Measurements from ENCODE around the gene MX1.
A peak's percentile ranks its signal among the peaks of the same experiment; 100 is the strongest.

MX1 gene

DNA sequence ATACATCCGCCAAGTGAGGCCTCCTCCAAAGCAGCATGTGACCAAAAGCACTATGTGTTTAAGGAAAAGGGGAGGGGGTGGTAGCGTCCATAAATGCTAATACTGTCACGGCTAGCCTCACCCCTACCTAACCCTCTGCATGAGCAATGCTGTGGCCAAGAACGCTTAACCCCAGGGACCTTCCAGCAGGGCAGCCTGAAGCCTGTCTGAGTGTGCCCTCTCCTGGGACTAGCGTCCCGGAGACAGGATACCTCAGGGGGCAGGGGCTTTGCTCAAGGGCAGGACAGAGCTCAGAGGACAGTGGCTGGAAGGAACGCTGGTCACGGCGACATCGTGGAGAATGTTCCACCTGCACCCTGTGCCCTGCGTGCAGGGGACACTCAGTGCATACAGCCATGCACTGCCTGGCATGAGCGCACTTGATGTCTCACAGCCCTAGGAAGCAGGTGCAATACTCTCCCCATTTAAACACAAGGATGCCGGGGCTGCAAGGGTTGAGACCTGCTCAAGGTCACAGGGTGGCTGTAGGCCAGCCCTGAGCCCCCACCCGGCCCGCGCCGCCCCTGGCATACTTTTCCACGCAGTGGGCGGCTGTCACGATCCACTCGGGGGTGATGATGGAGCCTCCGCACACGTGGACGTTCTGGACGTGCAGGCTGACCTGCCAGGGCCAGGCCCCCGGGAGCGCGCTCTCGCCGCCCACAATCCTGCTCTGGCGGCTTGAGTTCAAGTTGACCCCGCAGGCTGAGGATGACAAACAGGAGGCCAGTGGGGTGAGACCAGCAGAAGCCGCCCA, 46.9 kb downstream of the MX1 start:
- H3K36me3 ChIP-seq (ENCODE audit: control insufficient read depth in 1 of 2, insufficient read depth in 2 of 2, low read length in 2 of 2) = peaks cover 47 to 74% of the 10 kb centered on the region in 2 donors
- no peak overlapping the region for H3K27ac ChIP-seq (ENCODE audit: low read depth, low read length)
- no peak overlapping the region for H3K9ac ChIP-seq (ENCODE audit: low read depth in 1 of 2, low read length in 2 of 2)
- H3K9me3 ChIP-seq (ENCODE audit: control insufficient read depth in 1 of 2, low read length in 2 of 2) = no peaks in the 10 kb centered on the region
- peaks cover 7 to 9% of the 10 kb centered on the region in 2 donors for H3K4me1 ChIP-seq (ENCODE audit: control insufficient read depth in 1 of 2, insufficient read depth in 2 of 2, low read length in 2 of 2)
- H3K4me3 ChIP-seq (ENCODE audit: low read depth in 1 of 2, low read length in 2 of 2) = no peak overlapping the region
- peaks cover 0 to 6% of the 10 kb centered on the region in 2 donors for H3K27me3 ChIP-seq (ENCODE audit: control insufficient read depth in 1 of 2, insufficient read depth in 2 of 2, low read length in 2 of 2)

DNA sequence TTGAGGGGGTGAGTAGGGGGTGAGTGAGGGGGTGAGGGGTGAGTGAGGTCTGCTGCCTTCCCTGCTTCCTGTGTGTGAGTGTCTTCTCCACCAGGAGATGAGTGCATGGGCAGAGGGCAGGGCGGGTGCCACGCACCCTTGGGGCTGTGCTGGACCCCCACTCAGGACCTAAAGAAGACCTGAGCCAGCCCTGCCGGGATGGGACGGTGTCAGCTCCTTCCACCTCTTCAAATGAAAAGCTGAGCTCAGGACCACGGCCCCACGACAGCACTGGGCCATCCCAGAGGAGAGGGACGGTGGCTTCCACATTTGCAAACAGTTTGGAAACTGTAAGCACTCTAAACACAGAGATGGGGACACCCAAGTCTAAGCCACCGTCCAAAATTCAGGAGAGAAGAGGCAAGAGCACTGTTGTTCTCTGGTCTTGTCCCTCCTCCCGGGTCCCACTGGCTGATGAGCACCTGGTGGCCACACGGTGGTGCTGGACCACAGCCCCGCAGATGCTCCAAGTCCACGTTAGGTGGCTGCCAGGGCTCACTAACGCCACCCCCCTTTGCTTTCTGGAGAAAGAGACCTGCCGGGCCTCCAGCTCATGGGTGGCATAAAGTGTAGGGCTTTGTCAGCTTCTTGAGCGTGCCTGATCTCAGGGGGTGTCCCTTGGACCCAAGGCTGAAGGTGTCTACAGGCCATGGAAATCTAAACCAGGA, 49.8 kb downstream of the MX1 start:
- H3K27me3 ChIP-seq (ENCODE audit: control insufficient read depth in 1 of 2, insufficient read depth in 2 of 2, low read length in 2 of 2) = peaks cover 0 to 6% of the 10 kb centered on the region in 2 donors
- no peak overlapping the region for H3K27ac ChIP-seq (ENCODE audit: low read depth, low read length)
- H3K9ac ChIP-seq (ENCODE audit: low read depth in 1 of 2, low read length in 2 of 2) = no peak overlapping the region
- H3K4me1 ChIP-seq (ENCODE audit: control insufficient read depth in 1 of 2, insufficient read depth in 2 of 2, low read length in 2 of 2) = peaks cover 36 to 38% of the 10 kb centered on the region in 2 donors
- H3K9me3 ChIP-seq (ENCODE audit: control insufficient read depth in 1 of 2, low read length in 2 of 2) = no peaks in the 10 kb centered on the region
- no peak overlapping the region for H3K4me3 ChIP-seq (ENCODE audit: low read depth in 1 of 2, low read length in 2 of 2)
- peaks cover 35 to 70% of the 10 kb centered on the region in 2 donors for H3K36me3 ChIP-seq (ENCODE audit: control insufficient read depth in 1 of 2, insufficient read depth in 2 of 2, low read length in 2 of 2)

DNA sequence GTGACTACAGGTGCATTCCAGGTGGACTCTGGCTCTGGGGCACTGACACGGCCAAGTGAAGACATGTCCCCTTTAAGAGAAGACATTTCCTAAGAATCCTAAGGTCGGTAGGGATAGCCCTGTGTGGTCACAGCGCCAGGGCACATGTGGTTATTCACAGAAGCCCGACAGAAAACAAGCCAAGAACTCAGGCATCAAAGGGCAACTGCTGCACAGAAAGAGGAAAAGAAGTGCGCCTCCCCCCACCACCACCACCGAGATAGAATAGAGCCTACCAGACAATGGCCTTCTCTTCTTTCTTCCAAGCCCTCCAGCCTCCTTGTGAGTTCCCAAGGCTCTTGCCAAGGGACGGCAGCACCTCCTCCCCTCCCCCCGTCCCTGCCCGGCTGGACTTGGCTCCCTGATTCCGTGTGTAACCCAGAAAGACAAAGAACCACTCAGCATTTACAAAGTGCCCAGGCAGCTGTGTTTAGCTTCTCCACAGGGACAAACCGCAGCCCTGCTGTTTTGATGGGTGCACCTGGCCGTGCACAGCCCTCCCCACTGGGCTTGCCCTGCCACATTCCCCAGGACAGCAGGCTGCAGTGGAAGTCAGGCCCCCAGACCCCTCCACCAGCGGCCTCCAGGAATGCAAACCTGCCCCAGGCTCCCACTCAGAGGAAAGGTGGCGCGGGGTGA, 51.7 kb downstream of the MX1 start:
- Histone ChIP-seq H3K9me3 (ENCODE audit: control insufficient read depth in 1 of 2, low read length in 2 of 2) (no peaks in the 10 kb centered on the region), H3K27ac (ENCODE audit: low read depth, low read length) (peak overlapping the region; percentile 3), H3K9ac (ENCODE audit: low read depth in 1 of 2, low read length in 2 of 2) (no peak overlapping the region), H3K4me1 (ENCODE audit: control insufficient read depth in 1 of 2, insufficient read depth in 2 of 2, low read length in 2 of 2) (peaks cover 48 to 52% of the 10 kb centered on the region in 2 donors), H3K36me3 (ENCODE audit: control insufficient read depth in 1 of 2, insufficient read depth in 2 of 2, low read length in 2 of 2) (peaks cover 19 to 64% of the 10 kb centered on the region in 2 donors), H3K4me3 (ENCODE audit: low read depth in 1 of 2, low read length in 2 of 2) (peak overlapping the region in 1 of 2 donors; percentile 0), H3K27me3 (ENCODE audit: control insufficient read depth in 1 of 2, insufficient read depth in 2 of 2, low read length in 2 of 2) (no peaks in the 10 kb centered on the region)

DNA sequence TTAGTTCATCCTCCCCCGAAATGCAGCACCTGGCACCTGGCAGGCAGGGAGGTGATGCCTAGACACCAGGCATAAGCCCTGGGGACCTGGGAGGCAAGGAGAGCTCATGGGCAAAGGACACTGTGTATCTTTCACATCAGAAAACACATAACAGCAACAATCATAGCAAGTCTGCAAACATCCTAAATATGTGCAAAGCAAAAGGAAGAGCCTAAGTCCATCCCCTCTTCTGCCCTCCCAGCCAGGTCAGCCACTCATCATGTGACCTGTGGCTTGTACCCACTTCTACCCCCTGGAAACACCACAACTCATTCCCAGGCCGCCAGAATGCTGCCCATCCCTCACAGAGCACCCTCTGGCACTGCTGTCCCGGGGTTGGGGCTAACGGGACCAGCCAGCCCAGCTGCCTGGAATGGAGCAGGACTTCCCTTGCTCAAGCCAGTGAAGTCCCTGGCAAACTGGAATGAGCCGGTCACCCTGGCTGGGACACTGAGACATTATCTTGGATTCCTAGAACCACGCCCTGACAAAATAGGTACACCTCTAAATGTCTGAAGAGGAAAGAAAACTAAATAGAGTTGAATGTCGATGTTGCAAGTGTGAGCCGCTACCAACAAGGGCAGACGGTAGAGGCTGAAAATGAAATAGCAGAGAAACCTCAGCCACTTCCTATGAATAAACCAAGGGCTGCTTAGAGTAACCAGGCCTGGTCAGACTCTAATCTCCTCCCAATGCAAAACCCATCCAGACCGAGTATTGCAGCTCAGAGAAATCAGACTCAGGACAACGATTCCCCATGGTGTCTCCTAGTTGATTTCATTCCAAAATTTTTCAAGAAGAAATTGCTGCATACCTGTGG, 52.5 kb downstream of the MX1 start:
- peak overlapping the region; percentile 3 for H3K27ac ChIP-seq (ENCODE audit: low read depth, low read length)
- H3K4me1 ChIP-seq (ENCODE audit: control insufficient read depth in 1 of 2, insufficient read depth in 2 of 2, low read length in 2 of 2) = peaks cover 51 to 56% of the 10 kb centered on the region in 2 donors
- peak overlapping the region in 1 of 2 donors; percentile 0 for H3K4me3 ChIP-seq (ENCODE audit: low read depth in 1 of 2, low read length in 2 of 2)
- H3K9ac ChIP-seq (ENCODE audit: low read depth in 1 of 2, low read length in 2 of 2) = peak overlapping the region in 1 of 2 donors; percentile 7
- H3K27me3 ChIP-seq (ENCODE audit: control insufficient read depth in 1 of 2, insufficient read depth in 2 of 2, low read length in 2 of 2) = no peaks in the 10 kb centered on the region
- no peaks in the 10 kb centered on the region for H3K9me3 ChIP-seq (ENCODE audit: control insufficient read depth in 1 of 2, low read length in 2 of 2)
- peaks cover 16 to 59% of the 10 kb centered on the region in 2 donors for H3K36me3 ChIP-seq (ENCODE audit: control insufficient read depth in 1 of 2, insufficient read depth in 2 of 2, low read length in 2 of 2)

DNA sequence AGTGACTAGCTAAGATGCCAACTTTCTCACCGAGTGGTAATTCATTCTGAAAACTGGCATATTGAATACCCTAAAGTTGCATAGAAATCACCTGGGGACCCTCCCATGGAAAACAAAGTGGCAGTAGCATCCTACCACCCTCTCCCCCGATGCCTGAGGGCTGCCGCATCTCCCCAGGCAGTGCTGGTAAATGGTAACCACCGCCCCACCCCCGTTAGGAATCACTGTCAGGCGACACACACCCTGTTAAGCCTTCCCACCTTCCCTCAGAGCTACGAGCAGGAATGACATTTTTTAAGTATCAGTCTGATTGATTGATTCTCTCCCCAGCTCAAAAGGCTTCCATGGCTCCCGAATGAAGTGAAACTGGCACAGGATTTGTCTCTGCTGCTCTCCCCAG, 53.6 kb downstream of the MX1 start:
- Histone ChIP-seq H3K27me3 (ENCODE audit: control insufficient read depth in 1 of 2, insufficient read depth in 2 of 2, low read length in 2 of 2) (no peaks in the 10 kb centered on the region), H3K4me1 (ENCODE audit: control insufficient read depth in 1 of 2, insufficient read depth in 2 of 2, low read length in 2 of 2) (peaks cover 51 to 61% of the 10 kb centered on the region in 2 donors), H3K27ac (ENCODE audit: low read depth, low read length) (peak overlapping the region; percentile 46), H3K9me3 (ENCODE audit: control insufficient read depth in 1 of 2, low read length in 2 of 2) (no peaks in the 10 kb centered on the region), H3K4me3 (ENCODE audit: low read depth in 1 of 2, low read length in 2 of 2) (no peak overlapping the region), H3K9ac (ENCODE audit: low read depth in 1 of 2, low read length in 2 of 2) (no peak overlapping the region), H3K36me3 (ENCODE audit: control insufficient read depth in 1 of 2, insufficient read depth in 2 of 2, low read length in 2 of 2) (peaks cover 24 to 66% of the 10 kb centered on the region in 2 donors)

DNA sequence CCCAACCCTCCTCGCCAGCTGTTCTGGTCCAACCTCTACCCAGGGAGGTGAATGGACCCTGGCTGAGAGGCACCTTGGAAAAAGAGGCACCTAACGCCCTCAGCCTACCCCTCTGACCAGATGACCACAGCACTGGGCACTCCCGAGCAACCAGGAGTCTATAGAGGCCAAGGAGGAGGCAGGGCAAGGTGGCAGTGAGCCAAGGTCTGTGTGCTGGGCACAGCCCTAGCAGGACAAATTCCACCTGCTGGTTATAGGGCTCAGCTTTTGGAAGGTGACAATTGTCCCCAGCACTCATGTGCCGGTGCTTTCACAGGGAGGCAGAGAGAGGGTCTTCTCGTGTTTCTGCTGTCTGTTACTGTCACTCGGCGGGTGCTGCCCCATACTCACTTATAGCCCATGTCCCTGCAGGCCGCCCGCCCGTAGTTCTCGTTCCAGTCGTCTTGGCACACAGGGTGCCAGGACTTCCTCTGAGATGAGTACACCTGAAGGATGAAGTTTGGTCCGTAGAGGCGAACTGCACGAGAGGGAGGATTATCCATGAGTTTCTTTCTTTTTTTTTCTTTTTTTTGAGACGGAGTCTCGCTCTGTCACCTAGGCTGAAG, 54.1 kb downstream of the MX1 start:
- Histone ChIP-seq H3K27ac (ENCODE audit: low read depth, low read length) (peak overlapping the region; percentile 46), H3K36me3 (ENCODE audit: control insufficient read depth in 1 of 2, insufficient read depth in 2 of 2, low read length in 2 of 2) (peaks cover 28 to 70% of the 10 kb centered on the region in 2 donors)

DNA sequence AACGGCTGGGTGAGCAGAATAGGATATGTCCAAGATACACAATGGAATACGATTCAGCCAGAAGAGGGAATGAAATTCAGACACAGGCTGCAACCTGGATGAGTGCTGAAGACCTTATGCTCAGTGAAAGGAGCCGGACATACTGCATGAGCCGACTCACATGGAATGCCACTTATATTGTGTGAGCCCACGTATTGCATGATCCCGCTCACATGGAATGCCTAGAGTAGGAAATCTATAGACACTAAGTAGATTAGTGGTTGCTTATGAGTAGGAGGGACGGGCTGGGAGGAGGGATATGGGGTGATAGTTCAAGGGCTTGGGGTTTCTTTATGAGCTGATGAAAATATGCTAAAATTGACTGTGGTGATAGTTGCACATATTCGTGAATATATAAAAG, 55.2 kb downstream of the MX1 start:
- H3K36me3 ChIP-seq (ENCODE audit: control insufficient read depth in 1 of 2, insufficient read depth in 2 of 2, low read length in 2 of 2) = peaks cover 28 to 74% of the 10 kb centered on the region in 2 donors
- H3K27ac ChIP-seq (ENCODE audit: low read depth, low read length) = no peak overlapping the region
- H3K4me1 ChIP-seq (ENCODE audit: control insufficient read depth in 1 of 2, insufficient read depth in 2 of 2, low read length in 2 of 2) = peaks cover 51 to 61% of the 10 kb centered on the region in 2 donors

More for the DNA sequence above, 54.1 kb downstream of the MX1 start:
- H3K27me3 ChIP-seq (ENCODE audit: control insufficient read depth in 1 of 2, insufficient read depth in 2 of 2, low read length in 2 of 2) = no peaks in the 10 kb centered on the region
- no peak overlapping the region for H3K9ac ChIP-seq (ENCODE audit: low read depth in 1 of 2, low read length in 2 of 2)
- no peaks in the 10 kb centered on the region for H3K9me3 ChIP-seq (ENCODE audit: control insufficient read depth in 1 of 2, low read length in 2 of 2)
- peaks cover 51 to 61% of the 10 kb centered on the region in 2 donors for H3K4me1 ChIP-seq (ENCODE audit: control insufficient read depth in 1 of 2, insufficient read depth in 2 of 2, low read length in 2 of 2)
- H3K4me3 ChIP-seq (ENCODE audit: low read depth in 1 of 2, low read length in 2 of 2) = peak overlapping the region in 1 of 2 donors; percentile 20

DNA sequence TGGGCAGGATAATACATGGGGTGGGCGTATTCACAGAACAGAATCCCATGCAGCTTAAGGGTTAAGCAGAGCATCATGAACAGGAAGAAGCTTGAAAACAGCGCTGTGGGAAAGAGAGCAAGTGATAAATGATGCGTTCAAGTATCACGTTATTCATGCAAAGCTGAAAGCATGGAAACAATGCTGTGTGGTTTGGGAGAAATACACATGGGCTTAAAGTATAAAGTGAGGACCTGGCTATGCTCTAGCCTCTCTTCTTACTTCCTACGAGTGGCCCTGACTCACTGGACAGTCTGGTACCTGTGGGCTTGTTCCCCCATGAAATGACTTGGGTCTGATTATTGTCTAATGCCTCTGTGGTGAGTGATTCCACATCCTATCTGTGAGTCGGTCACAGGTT, 56.3 kb downstream of the MX1 start:
- Histone ChIP-seq H3K27me3 (ENCODE audit: control insufficient read depth in 1 of 2, insufficient read depth in 2 of 2, low read length in 2 of 2) (no peaks in the 10 kb centered on the region), H3K4me1 (ENCODE audit: control insufficient read depth in 1 of 2, insufficient read depth in 2 of 2, low read length in 2 of 2) (peaks cover 50 to 64% of the 10 kb centered on the region in 2 donors), H3K4me3 (ENCODE audit: low read depth in 1 of 2, low read length in 2 of 2) (no peak overlapping the region), H3K9me3 (ENCODE audit: control insufficient read depth in 1 of 2, low read length in 2 of 2) (no peaks in the 10 kb centered on the region), H3K9ac (ENCODE audit: low read depth in 1 of 2, low read length in 2 of 2) (no peak overlapping the region), H3K36me3 (ENCODE audit: control insufficient read depth in 1 of 2, insufficient read depth in 2 of 2, low read length in 2 of 2) (peaks cover 34 to 74% of the 10 kb centered on the region in 2 donors), H3K27ac (ENCODE audit: low read depth, low read length) (no peak overlapping the region)

More for the DNA sequence above, 55.2 kb downstream of the MX1 start:
- no peaks in the 10 kb centered on the region for H3K27me3 ChIP-seq (ENCODE audit: control insufficient read depth in 1 of 2, insufficient read depth in 2 of 2, low read length in 2 of 2)
- H3K4me3 ChIP-seq (ENCODE audit: low read depth in 1 of 2, low read length in 2 of 2) = no peak overlapping the region
- no peaks in the 10 kb centered on the region for H3K9me3 ChIP-seq (ENCODE audit: control insufficient read depth in 1 of 2, low read length in 2 of 2)
- no peak overlapping the region for H3K9ac ChIP-seq (ENCODE audit: low read depth in 1 of 2, low read length in 2 of 2)

DNA sequence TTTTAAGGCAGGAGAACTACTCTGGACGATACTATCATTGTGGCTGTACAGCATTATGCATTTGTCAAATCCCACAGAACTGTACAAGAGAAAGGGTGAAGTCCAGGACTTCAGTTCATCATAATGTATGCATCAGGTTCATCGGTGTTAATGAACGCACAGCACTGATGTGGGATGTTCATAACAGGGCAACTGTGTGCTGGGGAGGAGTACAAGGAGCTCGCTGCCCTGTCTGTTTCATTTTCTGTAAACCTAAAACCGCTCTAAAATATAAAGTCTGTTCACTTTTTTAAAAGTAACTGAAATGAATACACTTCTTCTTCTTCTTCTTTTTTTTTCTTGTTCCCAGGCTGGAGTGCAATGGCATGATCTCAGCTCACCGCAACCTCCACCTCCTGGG, 56.9 kb downstream of the MX1 start:
- no peak overlapping the region for H3K27ac ChIP-seq (ENCODE audit: low read depth, low read length)
- peaks cover 38 to 76% of the 10 kb centered on the region in 2 donors for H3K36me3 ChIP-seq (ENCODE audit: control insufficient read depth in 1 of 2, insufficient read depth in 2 of 2, low read length in 2 of 2)
- H3K4me1 ChIP-seq (ENCODE audit: control insufficient read depth in 1 of 2, insufficient read depth in 2 of 2, low read length in 2 of 2) = peaks cover 44 to 57% of the 10 kb centered on the region in 2 donors
- H3K4me3 ChIP-seq (ENCODE audit: low read depth in 1 of 2, low read length in 2 of 2) = no peak overlapping the region
- H3K9ac ChIP-seq (ENCODE audit: low read depth in 1 of 2, low read length in 2 of 2) = no peak overlapping the region
- no peaks in the 10 kb centered on the region for H3K27me3 ChIP-seq (ENCODE audit: control insufficient read depth in 1 of 2, insufficient read depth in 2 of 2, low read length in 2 of 2)
- no peaks in the 10 kb centered on the region for H3K9me3 ChIP-seq (ENCODE audit: control insufficient read depth in 1 of 2, low read length in 2 of 2)

All from duodenal mucosa (tissue), 2 donors.